ENCODE data around the gene MAP7.
"Not testable (repeated sequence)": the region's sequence is repeated elsewhere in the genome, so short reads cannot be mapped to it uniquely, and the experiment has no call there.

Gene MAP7

GRCh38 chr6:136437246-136437645 lies 113.0 kb downstream of the MAP7 start:
- H3K4me1 ChIP-seq, result peaks cover 0 to 16% (median 0%) of the 10 kb centered on the region in 10 experiments; a peak in 5 of 20 replicates
- no peak for TF ChIP-seq Cebpa-rat (IDR thresholded peaks at IDR 0.05)

GRCh38 chr6:136435101-136435500 lies 115.1 kb downstream of the MAP7 start:
- Histone ChIP-seq H3K9ac (no peak overlapping the region), H3K4me2 (no peak overlapping the region), H3K9me3 (replicated peaks in 1 of 11) (no peaks in the 10 kb centered on the region), H3K4me3 (no peak overlapping the region), H3K27ac (no peak overlapping the region), H3K36me3 (no peaks in the 10 kb centered on the region), H3K27me3 (no peaks in the 10 kb centered on the region), H4K20me1 (no peaks in the 10 kb centered on the region), H3K4me1 (peaks cover 0 to 8% (median 0%) of the 10 kb centered on the region in 10 experiments; a peak in 5 of 20 replicates)
- TF ChIP-seq Cebpa-rat (IDR thresholded peaks at IDR 0.05), result no peak

More at GRCh38 chr6:136437246-136437645, 113.0 kb downstream of the MAP7 start:
- Histone ChIP-seq H3K9ac (no peak overlapping the region), H4K20me1 (no peaks in the 10 kb centered on the region), H3K4me2 (no peak overlapping the region), H3K27ac (no peak overlapping the region), H3K27me3 (no peaks in the 10 kb centered on the region), H3K4me3 (no peak overlapping the region), H3K9me3 (replicated peaks in 1 of 11) (no peaks in the 10 kb centered on the region), H3K36me3 (no peaks in the 10 kb centered on the region)

DNA sequence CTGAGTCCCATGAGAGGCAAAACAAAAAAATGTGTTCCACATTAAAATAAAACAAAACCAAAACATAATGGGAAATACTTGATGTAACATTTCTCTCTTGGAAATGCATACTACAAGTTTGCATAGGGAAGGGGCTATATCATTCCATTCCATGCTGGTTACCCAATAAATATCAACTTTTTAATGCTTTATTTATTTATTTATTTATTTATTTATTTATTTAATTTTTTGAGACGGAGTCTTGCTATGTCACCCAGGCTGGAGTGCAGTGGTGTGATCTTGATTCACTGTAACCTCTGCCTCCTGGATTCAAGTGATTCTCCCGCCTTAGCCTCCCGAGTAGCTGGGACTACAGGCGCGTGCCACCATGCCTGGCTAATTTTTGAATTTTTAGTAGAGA lies 118.9 kb downstream of the MAP7 start:
- not testable (repeated sequence) for H3K36me3 ChIP-seq; H3K4me3 ChIP-seq; H3K4me2 ChIP-seq; H3K27me3 ChIP-seq; H3K9me3 ChIP-seq (replicated peaks in 1 of 11); H4K20me1 ChIP-seq; H3K4me1 ChIP-seq; H3K9ac ChIP-seq; H3K27ac ChIP-seq

DNA sequence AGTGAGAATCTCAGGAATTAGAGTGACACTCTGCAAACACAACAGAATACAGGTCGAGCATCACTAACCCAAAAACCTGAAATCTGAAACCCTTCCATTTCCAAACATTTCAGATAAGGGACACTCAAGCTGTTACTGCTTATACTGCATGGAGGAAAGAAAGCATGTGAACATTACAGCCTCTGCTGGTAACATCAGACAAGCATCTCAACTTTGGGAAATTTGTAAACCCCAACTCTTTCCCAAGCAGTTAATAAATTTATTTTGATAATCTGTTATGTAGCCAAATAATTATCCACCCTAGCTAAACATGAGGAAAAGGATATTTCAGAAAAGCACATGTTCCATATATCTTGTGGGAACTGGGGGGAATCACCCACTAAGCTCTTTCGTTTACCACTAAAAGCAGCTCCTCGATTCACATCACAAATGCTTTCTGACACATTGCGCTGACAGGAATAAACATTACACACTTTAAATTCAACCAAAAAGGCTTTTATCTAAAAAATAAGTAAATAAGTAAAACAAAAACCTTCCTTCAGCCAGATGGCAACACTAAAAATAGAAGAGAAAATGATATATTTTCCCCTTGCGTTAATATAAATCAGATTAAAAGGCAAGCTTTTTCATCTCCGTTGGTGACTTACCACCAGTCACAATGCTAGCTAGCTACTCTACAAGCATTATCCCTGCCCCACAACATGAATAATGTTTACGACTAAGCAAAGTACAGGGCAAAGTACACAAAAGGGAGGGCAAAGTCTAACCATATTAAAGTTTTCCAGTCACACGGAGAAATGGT lies 120.8 kb downstream of the MAP7 start:
- H3K9ac ChIP-seq, result no peak overlapping the region
- H3K4me1 ChIP-seq, result peaks cover 0 to 5% (median 0%) of the 10 kb centered on the region in 10 experiments; a peak in 3 of 20 replicates
- no peaks in the 10 kb centered on the region for H3K36me3 ChIP-seq
- no peak overlapping the region for H3K27ac ChIP-seq
- H3K9me3 ChIP-seq (replicated peaks in 1 of 11), result no peaks in the 10 kb centered on the region
- no peaks in the 10 kb centered on the region for H4K20me1 ChIP-seq
- no peak for TF ChIP-seq Cebpa-rat (IDR thresholded peaks at IDR 0.05)
- no peak overlapping the region for H3K4me2 ChIP-seq
- no peak overlapping the region for H3K4me3 ChIP-seq
- no peaks in the 10 kb centered on the region for H3K27me3 ChIP-seq

GRCh38 chr6:136427378-136427717 lies 122.9 kb downstream of the MAP7 start:
- Histone ChIP-seq H3K27ac (no peak overlapping the region), H3K9ac (no peak overlapping the region), H3K27me3 (no peaks in the 10 kb centered on the region), H3K4me3 (no peak overlapping the region), H3K9me3 (replicated peaks in 1 of 11) (no peaks in the 10 kb centered on the region), H3K36me3 (no peaks in the 10 kb centered on the region), H3K4me1 (peaks cover 0 to 5% (median 0%) of the 10 kb centered on the region in 10 experiments; a peak in 3 of 20 replicates), H4K20me1 (no peaks in the 10 kb centered on the region), H3K4me2 (peak overlapping the region in 3 of 11 experiments; percentile 12 to 33 (median 18); a peak in 3 of 22 replicates)
- no peak for TF ChIP-seq Cebpa-rat (IDR thresholded peaks at IDR 0.05)

GRCh38 chr6:136426627-136427377 lies 123.4 kb downstream of the MAP7 start:
- Histone ChIP-seq H4K20me1 (no peaks in the 10 kb centered on the region), H3K36me3 (no peaks in the 10 kb centered on the region), H3K4me2 (peak overlapping the region in 3 of 11 experiments; percentile 12 to 33 (median 18); a peak in 3 of 22 replicates), H3K27ac (no peak overlapping the region), H3K4me3 (no peak overlapping the region), H3K9me3 (replicated peaks in 1 of 11) (no peaks in the 10 kb centered on the region), H3K4me1 (peaks cover 0 to 5% (median 0%) of the 10 kb centered on the region in 10 experiments; a peak in 3 of 20 replicates), H3K27me3 (no peaks in the 10 kb centered on the region), H3K9ac (no peak overlapping the region)
- no peak for TF ChIP-seq Cebpa-rat (IDR thresholded peaks at IDR 0.05)

DNA sequence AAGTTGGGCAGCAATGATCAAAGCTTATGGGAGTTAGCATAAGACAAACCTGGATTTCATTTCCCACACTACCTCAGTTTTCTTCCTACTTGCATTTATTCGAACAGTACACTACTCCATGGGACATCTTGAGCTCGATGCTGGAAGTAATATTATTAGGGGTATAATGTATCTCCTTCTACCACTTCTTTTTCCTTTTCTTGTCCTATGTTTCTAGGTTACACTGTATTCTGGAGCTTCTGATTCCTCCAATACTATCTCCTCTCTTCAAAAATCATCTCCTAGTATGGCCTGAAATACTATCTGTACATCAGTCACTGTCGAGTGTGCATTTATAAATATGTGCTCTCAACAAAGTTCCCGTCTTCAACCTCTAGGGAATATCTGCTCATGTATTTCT lies 124.4 kb downstream of the MAP7 start:
- TF ChIP-seq Cebpa-rat (IDR thresholded peaks at IDR 0.05), result no peak
- Histone ChIP-seq H3K27ac (no peak overlapping the region), H3K27me3 (no peaks in the 10 kb centered on the region), H3K4me2 (no peak overlapping the region), H3K9me3 (replicated peaks in 1 of 11) (no peaks in the 10 kb centered on the region), H3K9ac (no peak overlapping the region), H3K4me3 (no peak overlapping the region), H3K36me3 (no peaks in the 10 kb centered on the region), H4K20me1 (no peaks in the 10 kb centered on the region), H3K4me1 (peaks cover 0 to 5% (median 0%) of the 10 kb centered on the region in 10 experiments; a peak in 3 of 20 replicates)

DNA sequence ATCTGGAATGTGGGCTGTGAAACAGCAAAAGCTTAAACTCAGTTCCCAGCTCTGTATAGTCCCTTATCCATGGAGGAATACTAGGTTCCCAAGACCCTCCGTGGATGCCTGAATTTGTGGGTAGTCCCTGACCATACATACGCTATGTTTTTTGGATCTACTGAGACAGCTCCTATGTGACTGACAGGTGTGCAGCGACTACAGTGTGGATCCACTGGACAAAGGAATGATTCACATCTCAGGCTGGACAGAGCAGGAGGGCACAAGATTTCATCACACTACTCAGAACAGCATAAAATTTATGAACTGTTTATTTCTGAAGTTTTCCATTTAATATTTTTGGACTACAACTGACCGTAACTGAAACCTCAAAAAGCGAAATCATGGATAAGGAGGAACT lies 125.3 kb downstream of the MAP7 start:
- H3K4me3 ChIP-seq, result no peak overlapping the region
- peaks cover 0 to 5% (median 0%) of the 10 kb centered on the region in 10 experiments; a peak in 3 of 20 replicates for H3K4me1 ChIP-seq
- TF ChIP-seq Cebpa-rat (IDR thresholded peaks at IDR 0.05), result no peak

GRCh38 chr6:136424450-136424849 lies 125.8 kb downstream of the MAP7 start:
- no peak overlapping the region for H3K4me3 ChIP-seq
- TF ChIP-seq Cebpa-rat (IDR thresholded peaks at IDR 0.05), result no peak

More for the DNA sequence above, 125.3 kb downstream of the MAP7 start:
- no peak overlapping the region for H3K4me2 ChIP-seq
- no peak overlapping the region for H3K9ac ChIP-seq
- no peaks in the 10 kb centered on the region for H4K20me1 ChIP-seq
- no peaks in the 10 kb centered on the region for H3K27me3 ChIP-seq
- H3K27ac ChIP-seq, result no peak overlapping the region
- no peaks in the 10 kb centered on the region for H3K9me3 ChIP-seq (replicated peaks in 1 of 11)
- no peaks in the 10 kb centered on the region for H3K36me3 ChIP-seq

More at GRCh38 chr6:136424450-136424849, 125.8 kb downstream of the MAP7 start:
- no peak overlapping the region for H3K27ac ChIP-seq
- peaks cover 0 to 5% (median 0%) of the 10 kb centered on the region in 10 experiments; a peak in 3 of 20 replicates for H3K4me1 ChIP-seq
- H3K36me3 ChIP-seq, result no peaks in the 10 kb centered on the region
- H3K27me3 ChIP-seq, result no peaks in the 10 kb centered on the region
- no peaks in the 10 kb centered on the region for H4K20me1 ChIP-seq
- H3K9ac ChIP-seq, result no peak overlapping the region
- H3K4me2 ChIP-seq, result no peak overlapping the region
- H3K9me3 ChIP-seq (replicated peaks in 1 of 11), result no peaks in the 10 kb centered on the region

Measured in BLaER1 treated with 17β-estradiol and CSF1 and Interleukin-3, amounts not matched to agents 10 nM and 100 nM (cell line).